HG02840 (cell line): Measurements from ENCODE around the gene AGRN.
"Not testable (repeated sequence)": the region's sequence is repeated elsewhere in the genome, so short reads cannot be mapped to it uniquely, and the experiment has no call there.

ENCODE experiments used
- ATAC-seq: cut with Tn5 transposase; IDR thresholded peaks from one replicate; pipeline ENCODE4 v1.9.1; 2021; ENCODE audit warnings: mild to moderate bottlenecking, moderate library complexity, moderate number of reproducible peaks; ENCODE audit not compliant: unreplicated experiment, low FRiP score

The AGRN gene

GRCh38 chr1:1074631-1075147 lies 54.8 kb downstream of the AGRN start:
- no peak for ATAC-seq

DNA sequence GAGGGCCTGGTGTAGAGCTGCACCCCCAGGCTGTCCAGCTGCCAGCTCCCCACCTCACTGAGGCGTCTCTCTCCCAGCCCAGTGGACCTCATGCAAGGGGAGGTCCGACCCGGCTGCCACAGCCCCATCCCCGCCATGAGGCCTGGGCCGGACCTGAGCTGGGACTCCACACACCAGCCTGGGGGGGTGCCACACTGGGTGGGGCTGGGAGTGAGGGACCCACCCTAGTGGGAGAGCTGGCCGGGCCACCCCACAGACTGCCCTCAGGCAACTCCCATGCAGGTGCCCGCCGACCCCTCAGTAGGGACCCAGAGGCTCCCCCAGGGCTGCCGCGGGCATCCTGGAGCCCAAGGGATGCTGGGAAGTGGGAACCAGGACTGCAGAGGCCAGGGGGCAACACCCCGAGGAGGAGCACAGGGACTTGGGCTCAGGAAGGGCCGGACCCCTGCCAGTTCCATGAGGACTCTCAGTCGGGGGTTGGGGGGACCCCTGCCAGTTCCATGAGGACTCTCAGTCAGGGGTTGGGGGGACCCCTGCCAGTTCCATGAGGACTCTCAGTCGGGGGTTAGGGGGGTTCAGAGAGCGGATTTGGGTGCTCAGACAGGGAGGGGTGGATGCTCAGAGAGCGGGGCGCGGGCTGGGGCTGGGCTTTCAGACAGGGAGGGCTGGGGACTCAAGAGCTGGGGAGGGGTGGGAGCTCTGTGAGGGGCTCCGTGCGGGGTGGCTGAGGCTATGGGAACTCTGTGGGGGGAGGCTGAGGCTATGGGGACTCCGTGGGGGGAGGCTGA lies 55.4 kb downstream of the AGRN start:
- ATAC-seq, result no peak

DNA sequence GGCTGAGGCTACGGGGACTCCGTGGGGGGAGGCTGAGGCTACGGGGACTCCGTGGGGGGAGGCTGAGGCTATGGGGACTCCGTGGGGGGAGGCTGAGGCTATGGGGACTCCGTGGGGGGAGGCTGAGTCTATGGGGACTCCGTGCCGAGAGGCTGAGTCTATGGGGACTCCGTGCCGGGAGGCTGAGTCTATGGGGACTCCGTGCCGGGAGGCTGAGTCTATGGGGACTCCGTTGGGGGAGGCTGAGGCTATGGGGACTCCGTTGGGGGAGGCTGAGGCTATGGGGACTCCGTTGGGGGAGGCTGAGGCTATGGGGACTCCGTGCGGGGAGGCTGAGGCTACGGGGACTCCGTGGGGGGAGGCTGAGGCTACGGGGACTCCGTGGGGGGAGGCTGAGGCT lies 57.5 kb downstream of the AGRN start:
- ATAC-seq, result not testable (repeated sequence)

GRCh38 chr1:1079408-1080121 lies 59.6 kb downstream of the AGRN start:
- no peak for ATAC-seq

DNA sequence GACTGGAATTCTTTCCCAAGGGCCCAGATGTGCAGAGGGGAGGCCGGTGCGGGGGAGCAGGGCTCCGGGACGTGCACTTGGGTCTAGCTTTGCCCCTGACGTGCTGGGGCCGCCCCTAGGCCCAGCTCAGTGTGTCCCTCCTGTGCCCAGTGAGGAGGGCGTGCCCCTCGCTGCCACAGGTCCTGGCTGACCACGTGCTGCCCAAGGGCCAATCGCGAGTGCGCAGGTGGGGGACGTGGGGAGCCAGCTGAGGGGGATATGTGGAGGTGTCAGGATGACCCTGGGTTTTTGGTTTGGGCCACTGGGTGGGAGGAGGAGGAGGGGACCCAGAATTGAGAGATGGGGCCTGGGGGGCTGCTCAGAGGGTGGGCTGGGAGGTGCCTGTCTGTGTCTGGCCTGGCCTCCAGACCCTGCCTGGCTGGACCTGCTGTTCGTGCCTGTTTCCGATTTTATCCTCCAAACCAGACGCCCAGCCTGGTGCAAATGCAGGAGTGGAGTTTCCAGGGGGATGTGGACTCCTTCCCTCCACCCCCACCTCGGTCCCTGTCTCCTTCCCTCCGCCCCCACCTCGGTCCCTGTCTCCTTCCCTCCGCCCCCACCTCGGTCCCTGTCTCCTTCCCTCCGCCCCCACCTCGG lies 60.3 kb downstream of the AGRN start:
- ATAC-seq, result no peak

GRCh38 chr1:1080951-1081310 lies 61.0 kb downstream of the AGRN start:
- ATAC-seq, result no peak

DNA sequence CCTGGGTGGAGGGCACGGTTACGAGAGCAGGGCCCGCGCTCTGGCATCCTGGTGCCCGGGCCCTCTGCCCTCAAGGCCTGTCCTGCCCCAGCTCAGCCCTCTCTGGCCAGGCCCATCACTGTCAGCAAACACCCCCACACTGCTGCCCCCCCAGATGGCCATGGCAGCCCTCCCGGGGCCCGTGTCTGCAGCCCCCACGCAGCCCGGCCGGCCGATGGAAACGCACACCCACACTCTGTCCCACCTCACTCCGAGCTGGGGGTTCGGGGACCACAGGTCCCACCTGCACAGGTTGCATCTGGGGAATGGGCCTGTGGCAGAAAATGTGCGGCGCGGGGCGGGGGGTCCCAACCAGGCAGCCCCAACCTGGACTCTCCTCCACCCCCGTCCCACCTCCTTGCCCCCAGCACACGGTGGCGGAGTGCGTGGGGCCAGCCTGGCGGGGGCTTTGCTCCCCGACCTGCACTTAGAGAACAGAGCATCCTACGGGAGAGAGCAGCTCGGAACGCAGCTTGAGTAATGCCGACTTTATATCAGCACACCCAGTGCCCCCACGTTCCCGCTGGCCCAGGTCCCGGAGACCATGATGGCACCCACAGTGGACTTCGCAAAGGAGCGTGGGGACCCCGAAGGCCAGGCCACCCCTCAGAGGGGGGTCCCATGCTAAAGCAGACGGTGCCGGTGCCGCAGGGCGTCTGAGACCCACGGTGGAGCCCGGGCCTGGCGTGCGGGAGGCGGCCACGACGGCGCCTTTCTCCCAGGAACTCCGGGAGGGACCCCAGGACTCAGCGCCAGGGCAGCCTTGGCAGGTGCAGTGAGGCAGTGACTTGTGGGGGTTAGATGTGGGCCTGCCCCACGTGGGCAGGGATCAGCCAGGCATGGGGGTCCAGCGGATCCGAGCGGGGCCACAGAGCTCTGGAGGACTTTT lies 61.7 kb downstream of the AGRN start:
- ATAC-seq, result no peak

- no peak for ATAC-seq
Measured at GRCh38 chr1:1082239-1082775, 62.4 kb downstream of the AGRN start.

- no peak for ATAC-seq
Measured at GRCh38 chr1:1082776-1083415, 63.0 kb downstream of the AGRN start.

GRCh38 chr1:1083416-1084371 lies 63.8 kb downstream of the AGRN start:
- no peak for ATAC-seq

DNA sequence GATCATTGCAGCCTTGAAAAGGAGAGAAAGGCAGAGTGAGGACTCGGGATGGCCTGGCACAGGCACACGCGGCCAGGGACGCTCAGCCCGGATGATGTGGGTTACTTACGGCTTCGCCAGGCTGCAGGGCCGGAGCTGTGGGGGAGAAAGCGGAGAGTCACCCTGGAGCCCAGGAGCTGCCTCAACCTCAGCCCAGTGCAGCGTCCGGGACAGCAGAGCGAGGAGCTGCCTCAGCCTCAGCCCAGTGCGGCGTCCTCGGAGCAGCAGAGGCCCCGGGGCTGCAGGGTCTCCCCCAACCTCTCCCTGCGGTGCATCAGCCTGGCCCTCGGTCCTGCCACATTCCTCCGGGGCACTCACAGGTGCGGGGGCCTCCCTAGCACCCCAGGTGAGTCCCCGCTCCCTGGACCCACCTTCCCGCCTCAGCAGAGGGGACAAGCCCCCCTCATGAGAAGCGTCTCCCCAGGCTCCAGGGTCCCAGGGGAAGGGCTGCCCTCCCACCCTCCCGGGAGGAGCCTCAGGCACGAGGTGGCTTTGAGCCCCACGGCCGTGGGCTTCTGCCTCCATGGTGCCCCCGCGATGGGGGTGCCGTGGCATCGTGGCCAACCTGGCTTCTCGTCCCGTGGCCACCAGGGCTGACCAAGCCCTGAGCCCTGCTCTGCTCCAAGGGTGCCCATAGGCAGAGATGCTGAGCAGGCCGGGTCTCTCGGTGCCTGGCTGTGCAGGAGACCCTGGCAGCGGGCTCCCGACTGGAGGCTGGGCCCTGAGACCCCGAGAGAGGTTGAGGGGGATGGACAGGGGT lies 64.7 kb downstream of the AGRN start:
- ATAC-seq, result no peak

DNA sequence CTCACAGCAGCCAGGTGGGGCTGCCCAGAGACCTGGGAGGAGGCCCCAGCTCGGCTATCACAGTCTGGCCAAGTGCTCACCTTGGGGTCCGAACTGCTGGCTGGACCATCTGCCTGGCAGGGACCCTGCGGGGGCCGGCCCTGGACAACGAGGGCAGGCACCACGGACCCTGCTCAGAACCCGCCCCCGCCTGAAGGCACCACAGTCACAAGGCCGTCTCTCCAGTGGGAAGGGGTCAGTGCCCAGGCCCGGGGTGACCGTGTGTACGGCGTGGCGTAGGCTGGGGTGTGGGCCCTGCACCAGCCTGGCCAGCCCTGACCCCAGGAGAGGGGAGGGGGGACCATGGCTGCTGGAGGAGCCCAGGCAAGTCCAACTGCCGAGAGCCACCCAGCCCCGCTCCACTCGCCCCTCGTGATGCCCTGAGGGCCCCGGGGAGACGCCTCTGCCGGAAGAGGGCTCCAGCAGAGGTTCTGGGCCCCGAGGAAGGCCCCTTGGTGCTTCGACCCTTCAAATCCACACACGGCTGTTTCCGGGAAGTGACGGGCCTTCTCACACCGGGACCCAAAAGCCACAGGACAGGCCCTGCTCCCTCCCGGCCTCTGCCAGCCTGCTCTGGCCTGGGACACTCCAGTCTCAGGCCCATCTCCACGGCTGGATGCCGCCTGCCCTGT lies 65.4 kb downstream of the AGRN start:
- ATAC-seq, result no peak

DNA sequence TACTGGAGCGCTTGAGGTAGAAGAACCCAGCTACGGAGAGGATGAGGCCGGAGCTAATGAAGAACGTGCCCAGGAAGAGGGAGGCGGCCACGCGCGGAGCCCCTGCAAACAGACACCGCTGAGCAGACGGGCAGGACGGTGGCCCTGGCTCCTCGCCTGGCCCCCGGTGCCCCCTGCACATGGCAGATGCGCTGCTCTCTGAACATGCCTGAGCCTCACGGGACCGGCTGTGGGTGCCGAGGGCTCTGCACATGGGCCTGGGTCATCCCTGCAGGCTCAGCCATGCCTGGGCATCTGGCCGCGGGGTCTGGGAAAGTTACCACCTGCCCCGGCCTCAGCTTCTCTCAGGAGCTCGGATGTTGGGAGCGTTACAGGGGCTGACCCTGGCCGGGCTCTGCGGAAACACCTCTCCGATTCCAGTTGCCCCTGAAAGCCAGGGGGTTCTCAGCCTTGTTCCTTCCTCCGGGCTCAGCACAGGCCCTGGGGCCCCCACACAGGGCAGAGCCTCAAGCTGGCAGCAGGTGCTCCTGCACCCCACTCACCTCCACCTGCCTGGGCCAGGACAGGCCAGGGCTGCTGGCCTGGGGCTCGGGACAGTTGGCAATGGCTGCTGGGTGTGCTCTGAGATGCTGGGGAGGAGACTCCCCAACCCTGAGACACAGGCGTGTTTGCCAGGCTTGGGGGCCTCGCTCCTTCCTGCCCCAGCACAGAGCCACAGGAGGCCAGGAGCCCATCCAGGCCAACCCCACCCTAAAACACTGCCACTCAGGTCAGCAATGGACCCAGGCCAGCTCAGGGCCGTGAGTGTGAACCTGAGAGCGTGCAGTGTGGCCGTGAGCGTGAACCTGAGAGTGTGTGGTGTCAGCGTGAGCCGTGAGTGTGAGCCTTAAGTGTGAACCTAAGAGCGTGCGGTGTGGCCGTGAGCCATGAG lies 66.3 kb downstream of the AGRN start:
- no peak for ATAC-seq

DNA sequence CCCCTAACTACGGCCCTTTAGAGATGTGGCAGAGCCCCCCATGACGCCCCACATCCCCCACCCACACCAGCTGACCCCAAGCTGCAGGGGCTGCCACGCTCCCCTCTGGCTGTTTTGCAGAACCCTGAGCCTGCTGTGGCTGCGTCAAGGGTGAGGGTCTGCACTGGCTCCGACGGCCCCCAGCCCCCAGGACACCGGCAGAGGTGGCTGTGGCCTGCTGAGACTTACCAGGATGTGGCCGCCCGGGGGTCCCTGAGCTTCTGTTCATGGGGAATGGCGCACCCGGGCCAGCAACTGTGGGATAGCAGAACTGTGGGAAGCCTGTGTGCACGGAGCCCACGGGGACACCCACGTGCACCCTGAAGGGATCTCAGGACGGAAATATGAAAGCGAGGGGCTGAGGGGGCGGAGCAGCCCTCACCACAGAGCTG lies 67.0 kb downstream of the AGRN start:
- no peak for ATAC-seq

DNA sequence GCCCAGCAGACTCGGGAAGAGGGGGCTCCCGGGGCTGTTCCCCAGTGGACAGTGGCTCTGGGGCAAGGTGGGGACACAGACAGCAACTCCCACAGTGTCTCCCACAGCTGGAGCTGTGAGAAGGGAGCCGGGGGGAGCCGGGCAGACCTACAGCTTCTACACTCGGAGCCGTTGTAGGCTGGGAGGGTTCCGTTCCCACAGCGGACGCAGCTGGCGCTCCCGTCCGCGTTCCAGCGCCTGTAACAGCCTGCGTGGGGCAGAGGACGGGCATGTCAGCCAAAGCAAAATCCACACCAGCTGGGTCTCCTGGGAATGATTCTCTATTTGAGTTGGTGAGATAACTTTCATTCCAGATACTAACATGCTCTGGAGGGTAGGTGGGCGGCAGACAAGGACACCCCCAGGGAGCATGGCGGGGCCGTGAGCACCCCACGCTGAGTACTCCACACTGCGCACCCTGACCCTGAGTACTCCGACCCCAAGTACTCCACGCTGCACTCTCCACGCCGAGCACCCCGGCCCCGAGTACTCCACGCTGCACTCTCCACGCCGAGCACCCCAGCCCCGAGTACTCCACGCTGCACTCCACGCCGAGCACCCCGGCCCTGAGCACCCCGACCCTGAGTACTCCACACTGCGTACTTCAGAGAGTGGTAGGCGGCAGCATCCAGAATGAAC lies 67.6 kb downstream of the AGRN start:
- ATAC-seq, result no peak
